MM.1S (cell line): ENCODE measurements around the gene PCCA.

Experiments
- CTCF ChIP-seq: fragments of 300-600 bp; sonication (generic); IDR thresholded peaks from 2 replicates; pipeline ENCODE4 v1.5.1; 2016; ENCODE audit warnings: antibody characterized with exemption, low read length, mixed read lengths
- EZH2 ChIP-seq: fragments of 300-600 bp; sonication (generic); optimal IDR thresholded peaks from 2 replicates; pipeline ENCODE3; 2017; ENCODE audit warnings: low read depth, mild to moderate bottlenecking, antibody characterized with exemption, low read length, mixed read lengths
- EZH2phosphoT487 ChIP-seq: fragments of 300-600 bp; sonication (generic); IDR thresholded peaks from 2 replicates; pipeline ENCODE4 v1.6.1; 2018; ENCODE audit warnings: antibody characterized with exemption, low read length

GRCh38 chr13:100106705-100107104 is 17.8 kb downstream of the PCCA start:
- no peak for TF ChIP-seq CTCF
- TF ChIP-seq EZH2 = no peak
- no peak for TF ChIP-seq EZH2phosphoT487
